Measurements from ENCODE around the gene HPS5. TPM values are rescaled to one million over a fixed set of nuclear protein-coding genes. Genes with fewer than 3 reads are reported as not detected.

The HPS5 gene
- total RNA-seq, 1 donor from 2014 or later: 17.0 TPM

DNA sequence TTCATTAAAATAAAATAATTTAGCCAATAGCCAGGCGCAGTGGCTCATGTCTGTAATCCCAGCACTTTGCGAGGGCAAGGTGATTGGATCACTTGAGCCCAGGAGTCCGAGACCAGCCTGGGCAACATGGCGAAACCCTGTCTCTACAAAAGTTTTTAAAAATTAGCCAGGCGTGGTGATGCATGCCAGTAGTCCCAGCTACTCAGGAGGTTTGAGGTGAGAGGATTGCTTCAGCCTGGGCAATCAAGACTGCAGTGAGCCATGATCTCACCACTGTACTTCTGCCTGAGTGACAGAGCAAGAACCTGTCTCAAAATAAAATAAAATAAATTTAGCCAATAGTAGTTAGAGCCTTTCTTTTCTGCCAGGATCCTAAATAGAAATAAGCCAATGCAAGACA lies 12.2 kb downstream of the HPS5 start:
- Histone ChIP-seq H3K4me3 (no peak overlapping the region), H3K27me3 (no peaks in the 10 kb centered on the region), H3K4me2 (no peak overlapping the region), H3K27ac (no peak overlapping the region), H3K79me2 (ENCODE audit: low read depth) (peaks cover 13% of the 10 kb centered on the region), H3F3A (ENCODE audit: low read depth) (no peaks in the 10 kb centered on the region), H4K20me1 (ENCODE audit: low read depth) (peaks cover 7% of the 10 kb centered on the region), H3K9me3 (ENCODE audit: low read depth) (no peaks in the 10 kb centered on the region), H3K9ac (no peak overlapping the region), H3K36me3 (no peaks in the 10 kb centered on the region), H2AFZ (replicated peaks) (no peak overlapping the region), H3K4me1 (no peaks in the 10 kb centered on the region)
- no peak for TF ChIP-seq EZH2 (IDR thresholded peaks at IDR 0.05)
- TF ChIP-seq, protein P1, sequence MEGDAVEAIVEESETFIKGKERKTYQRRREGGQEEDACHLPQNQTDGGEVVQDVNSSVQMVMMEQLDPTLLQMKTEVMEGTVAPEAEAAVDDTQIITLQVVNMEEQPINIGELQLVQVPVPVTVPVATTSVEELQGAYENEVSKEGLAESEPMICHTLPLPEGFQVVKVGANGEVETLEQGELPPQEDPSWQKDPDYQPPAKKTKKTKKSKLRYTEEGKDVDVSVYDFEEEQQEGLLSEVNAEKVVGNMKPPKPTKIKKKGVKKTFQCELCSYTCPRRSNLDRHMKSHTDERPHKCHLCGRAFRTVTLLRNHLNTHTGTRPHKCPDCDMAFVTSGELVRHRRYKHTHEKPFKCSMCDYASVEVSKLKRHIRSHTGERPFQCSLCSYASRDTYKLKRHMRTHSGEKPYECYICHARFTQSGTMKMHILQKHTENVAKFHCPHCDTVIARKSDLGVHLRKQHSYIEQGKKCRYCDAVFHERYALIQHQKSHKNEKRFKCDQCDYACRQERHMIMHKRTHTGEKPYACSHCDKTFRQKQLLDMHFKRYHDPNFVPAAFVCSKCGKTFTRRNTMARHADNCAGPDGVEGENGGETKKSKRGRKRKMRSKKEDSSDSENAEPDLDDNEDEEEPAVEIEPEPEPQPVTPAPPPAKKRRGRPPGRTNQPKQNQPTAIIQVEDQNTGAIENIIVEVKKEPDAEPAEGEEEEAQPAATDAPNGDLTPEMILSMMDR (IDR thresholded peaks at IDR 0.05): no peak
- TF ChIP-seq EZH2phosphoT487 (IDR thresholded peaks at IDR 0.05): no peak
- Mint-ChIP-seq H3K27ac (no peak overlapping the region), H3K9me3 (no peaks in the 10 kb centered on the region), H3K4me3 (no peak overlapping the region), H3K27me3 (ENCODE audit: insufficient read depth, low read depth) (no peaks in the 10 kb centered on the region), H3K4me1 (peaks cover 7% of the 10 kb centered on the region), H3K36me3 (peaks cover 12% of the 10 kb centered on the region)
- DNase-seq (ENCODE audit: low spot score): no peak

DNA sequence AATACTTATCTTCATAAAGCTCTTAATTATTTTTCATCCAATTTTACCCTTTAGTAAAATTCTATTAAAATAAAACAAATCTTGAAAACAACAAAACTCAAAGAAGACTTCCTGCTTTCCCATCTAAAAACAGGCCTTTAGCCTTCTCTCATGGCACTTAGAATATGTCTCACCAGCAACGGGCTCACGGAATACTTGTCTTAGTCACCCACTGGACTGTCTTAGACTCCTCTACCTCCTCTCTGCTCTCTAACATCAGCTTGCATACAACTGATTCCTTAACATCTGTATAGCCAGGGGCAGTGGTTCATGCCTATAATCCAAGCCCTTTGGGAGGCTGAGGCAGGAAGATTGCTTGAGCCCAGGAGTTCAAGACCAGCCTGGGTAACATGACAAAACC lies 13.7 kb downstream of the HPS5 start:
- Histone ChIP-seq H3K4me1 (no peaks in the 10 kb centered on the region), H3K27me3 (no peaks in the 10 kb centered on the region), H3K36me3 (no peaks in the 10 kb centered on the region), H3K4me3 (no peak overlapping the region), H3K79me2 (ENCODE audit: low read depth) (peaks cover 6% of the 10 kb centered on the region), H4K20me1 (ENCODE audit: low read depth) (peaks cover 7% of the 10 kb centered on the region), H3K9ac (no peak overlapping the region), H3F3A (ENCODE audit: low read depth) (no peaks in the 10 kb centered on the region), H3K9me3 (ENCODE audit: low read depth) (no peaks in the 10 kb centered on the region), H2AFZ (replicated peaks) (no peak overlapping the region), H3K27ac (no peak overlapping the region), H3K4me2 (no peak overlapping the region)
- DNase-seq (ENCODE audit: low spot score): no peak
- Mint-ChIP-seq H3K4me1 (peaks cover 7% of the 10 kb centered on the region), H3K36me3 (peaks cover 12% of the 10 kb centered on the region), H3K9me3 (no peaks in the 10 kb centered on the region), H3K27ac (no peak overlapping the region), H3K27me3 (ENCODE audit: insufficient read depth, low read depth) (no peaks in the 10 kb centered on the region), H3K4me3 (no peak overlapping the region)
- no peak for TF ChIP-seq EZH2 (IDR thresholded peaks at IDR 0.05)
- no peak for TF ChIP-seq EZH2phosphoT487 (IDR thresholded peaks at IDR 0.05)
- TF ChIP-seq, protein P1 (IDR thresholded peaks at IDR 0.05): no peak

DNA sequence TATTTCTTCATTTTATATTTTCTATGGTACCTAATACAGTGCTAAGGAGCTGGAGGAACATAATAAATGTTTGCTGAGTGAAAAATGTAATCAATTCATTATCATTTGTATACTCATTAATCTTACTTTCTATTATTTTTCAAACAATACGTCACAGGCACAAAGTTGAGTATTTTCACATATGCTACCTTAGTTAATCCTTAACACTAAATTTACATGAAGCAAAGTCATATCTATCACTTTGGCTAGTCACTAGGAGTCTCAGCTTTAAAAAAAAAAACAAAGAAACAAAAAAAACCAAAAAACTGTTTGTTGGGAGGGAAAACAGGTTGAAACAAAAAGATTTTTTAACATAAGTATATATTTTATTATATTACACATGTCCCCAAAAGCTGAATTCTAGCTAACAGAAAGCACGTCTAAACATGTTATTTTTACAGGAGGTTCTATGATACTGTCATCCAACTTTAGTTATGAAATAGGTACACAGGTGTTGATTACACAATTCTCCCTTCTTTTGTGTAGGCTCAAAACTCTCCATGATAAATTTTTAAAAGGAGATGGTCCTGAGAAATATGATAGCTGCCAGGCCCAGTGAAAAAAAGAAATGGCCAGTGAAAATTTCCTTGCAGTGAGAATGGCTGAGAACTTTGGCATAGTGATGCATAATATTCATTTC lies 14.3 kb downstream of the HPS5 start:
- H3K36me3 ChIP-seq: no peaks in the 10 kb centered on the region
- no peaks in the 10 kb centered on the region for H3K27me3 ChIP-seq
- H3K36me3 Mint-ChIP-seq: peaks cover 12% of the 10 kb centered on the region
- peaks cover 4% of the 10 kb centered on the region for H4K20me1 ChIP-seq (ENCODE audit: low read depth)
- H3K4me1 Mint-ChIP-seq: peaks cover 3% of the 10 kb centered on the region
- TF ChIP-seq, protein P1 (IDR thresholded peaks at IDR 0.05): no peak
- TF ChIP-seq EZH2phosphoT487 (IDR thresholded peaks at IDR 0.05) (no peak), EZH2 (IDR thresholded peaks at IDR 0.05) (no peak)
- no peak overlapping the region for H3K4me3 Mint-ChIP-seq
- no peak overlapping the region for H3K4me2 ChIP-seq
- no peaks in the 10 kb centered on the region for H3K27me3 Mint-ChIP-seq (ENCODE audit: insufficient read depth, low read depth)
- DNase-seq (ENCODE audit: low spot score): no peak
- H3K79me2 ChIP-seq (ENCODE audit: low read depth): peaks cover 5% of the 10 kb centered on the region
- H3K9me3 ChIP-seq (ENCODE audit: low read depth): no peaks in the 10 kb centered on the region
- no peaks in the 10 kb centered on the region for H3F3A ChIP-seq (ENCODE audit: low read depth)
- no peaks in the 10 kb centered on the region for H3K4me1 ChIP-seq
- H2AFZ ChIP-seq (replicated peaks): no peak overlapping the region
- no peak overlapping the region for H3K9ac ChIP-seq
- no peak overlapping the region for H3K4me3 ChIP-seq
- no peaks in the 10 kb centered on the region for H3K9me3 Mint-ChIP-seq
- H3K27ac ChIP-seq: no peak overlapping the region
- H3K27ac Mint-ChIP-seq: no peak overlapping the region

Data from neural progenitor cell (in vitro differentiated cells).